ENCODE measurements around the gene CHRNA5.

The CHRNA5 gene

DNA sequence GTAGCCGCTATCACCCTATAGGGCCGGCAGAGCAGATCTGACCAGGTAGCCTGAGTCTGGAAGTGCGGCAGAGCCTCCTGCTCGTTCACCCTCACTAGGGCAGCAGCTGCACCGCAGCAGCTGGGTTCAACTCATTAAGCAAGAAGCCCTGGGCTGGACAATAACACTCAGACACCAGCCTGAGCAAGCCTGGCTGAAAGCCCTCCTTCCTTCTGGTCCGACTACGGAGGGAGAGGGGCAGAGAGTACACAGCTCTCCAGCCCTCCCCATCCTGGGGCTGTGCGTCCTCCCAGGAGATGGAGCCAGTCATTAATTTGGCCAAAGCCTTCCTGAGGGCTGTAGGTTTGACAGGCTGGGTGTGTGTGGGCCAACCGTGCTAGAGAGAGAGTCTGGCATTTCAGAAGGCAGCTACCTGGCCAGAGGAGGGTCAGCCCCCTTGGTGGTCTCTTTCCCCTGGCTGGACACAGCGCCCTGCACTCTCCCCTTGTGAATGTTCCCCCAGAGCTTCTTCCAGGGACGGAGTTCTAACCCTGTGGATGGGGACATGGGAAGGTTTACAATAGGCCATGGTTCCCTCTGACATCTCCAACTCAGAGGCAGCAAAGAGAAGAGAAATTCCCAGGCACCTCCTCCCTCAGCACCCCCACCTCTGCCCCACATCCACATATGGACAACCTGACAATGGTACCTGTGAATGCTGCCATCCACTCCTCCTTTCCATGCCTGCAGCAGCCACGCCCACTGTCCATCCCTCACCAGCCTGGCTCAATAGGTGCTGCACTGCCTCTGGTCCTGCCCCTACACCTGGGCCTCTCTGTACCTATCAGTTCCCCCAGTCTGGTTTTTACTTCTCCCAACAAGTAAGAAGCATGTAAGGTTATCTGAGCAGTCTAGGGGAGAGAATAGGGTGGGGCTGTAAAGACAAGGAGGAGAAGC, 69.2 kb downstream of the CHRNA5 start:
- H3K4me1 ChIP-seq (ENCODE audit: insufficient read depth, poor library complexity, severe bottlenecking): no peaks in the 10 kb centered on the region
- TF ChIP-seq, protein P1, sequence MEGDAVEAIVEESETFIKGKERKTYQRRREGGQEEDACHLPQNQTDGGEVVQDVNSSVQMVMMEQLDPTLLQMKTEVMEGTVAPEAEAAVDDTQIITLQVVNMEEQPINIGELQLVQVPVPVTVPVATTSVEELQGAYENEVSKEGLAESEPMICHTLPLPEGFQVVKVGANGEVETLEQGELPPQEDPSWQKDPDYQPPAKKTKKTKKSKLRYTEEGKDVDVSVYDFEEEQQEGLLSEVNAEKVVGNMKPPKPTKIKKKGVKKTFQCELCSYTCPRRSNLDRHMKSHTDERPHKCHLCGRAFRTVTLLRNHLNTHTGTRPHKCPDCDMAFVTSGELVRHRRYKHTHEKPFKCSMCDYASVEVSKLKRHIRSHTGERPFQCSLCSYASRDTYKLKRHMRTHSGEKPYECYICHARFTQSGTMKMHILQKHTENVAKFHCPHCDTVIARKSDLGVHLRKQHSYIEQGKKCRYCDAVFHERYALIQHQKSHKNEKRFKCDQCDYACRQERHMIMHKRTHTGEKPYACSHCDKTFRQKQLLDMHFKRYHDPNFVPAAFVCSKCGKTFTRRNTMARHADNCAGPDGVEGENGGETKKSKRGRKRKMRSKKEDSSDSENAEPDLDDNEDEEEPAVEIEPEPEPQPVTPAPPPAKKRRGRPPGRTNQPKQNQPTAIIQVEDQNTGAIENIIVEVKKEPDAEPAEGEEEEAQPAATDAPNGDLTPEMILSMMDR (IDR thresholded peaks at IDR 0.05; ENCODE audit: poor library complexity, severe bottlenecking): no peak
- H3K4me3 ChIP-seq (ENCODE audit: severe bottlenecking): no peak overlapping the region
- DNase-seq (ENCODE audit: low spot score) (peak; percentile 43), ATAC-seq (ENCODE audit: low read depth) (no peak)
- H3K9me3 ChIP-seq (ENCODE audit: severe bottlenecking): peaks cover 6% of the 10 kb centered on the region
- H3K27me3 ChIP-seq (ENCODE audit: insufficient read depth, poor library complexity, severe bottlenecking): no peaks in the 10 kb centered on the region
- no peaks in the 10 kb centered on the region for H3K36me3 ChIP-seq (ENCODE audit: low read depth)
- H3K27ac ChIP-seq (ENCODE audit: poor library complexity, severe bottlenecking): no peak overlapping the region

DNA sequence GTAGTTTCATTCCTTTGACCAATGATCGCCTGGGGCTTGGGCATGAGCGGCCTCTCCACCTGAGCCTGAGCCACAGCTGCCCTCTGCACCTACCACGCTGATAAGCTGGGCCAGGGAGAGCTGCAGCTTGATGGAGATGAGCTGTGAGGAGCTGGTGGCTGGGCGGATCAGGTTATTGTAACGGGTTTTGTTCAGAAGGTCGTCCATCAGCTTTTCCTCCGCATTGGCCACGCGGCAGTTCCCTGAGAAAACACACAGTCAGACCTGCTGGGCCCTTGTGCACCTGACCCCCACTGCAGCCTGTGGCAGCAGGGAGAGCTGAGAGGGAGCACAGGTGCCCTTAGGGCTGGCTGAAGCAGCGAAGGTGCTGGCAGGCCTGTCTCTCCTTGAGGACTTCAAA, 70.0 kb downstream of the CHRNA5 start:
- Histone ChIP-seq H3K27ac (ENCODE audit: poor library complexity, severe bottlenecking) (no peak overlapping the region), H3K9me3 (ENCODE audit: severe bottlenecking) (peaks cover 6% of the 10 kb centered on the region), H3K4me3 (ENCODE audit: severe bottlenecking) (no peak overlapping the region), H3K27me3 (ENCODE audit: insufficient read depth, poor library complexity, severe bottlenecking) (no peaks in the 10 kb centered on the region), H3K36me3 (ENCODE audit: low read depth) (no peaks in the 10 kb centered on the region), H3K4me1 (ENCODE audit: insufficient read depth, poor library complexity, severe bottlenecking) (no peaks in the 10 kb centered on the region)
- DNase-seq (ENCODE audit: low spot score) (peak; percentile 66), ATAC-seq (ENCODE audit: low read depth) (no peak)
- TF ChIP-seq, protein P1 (IDR thresholded peaks at IDR 0.05; ENCODE audit: poor library complexity, severe bottlenecking): no peak

DNA sequence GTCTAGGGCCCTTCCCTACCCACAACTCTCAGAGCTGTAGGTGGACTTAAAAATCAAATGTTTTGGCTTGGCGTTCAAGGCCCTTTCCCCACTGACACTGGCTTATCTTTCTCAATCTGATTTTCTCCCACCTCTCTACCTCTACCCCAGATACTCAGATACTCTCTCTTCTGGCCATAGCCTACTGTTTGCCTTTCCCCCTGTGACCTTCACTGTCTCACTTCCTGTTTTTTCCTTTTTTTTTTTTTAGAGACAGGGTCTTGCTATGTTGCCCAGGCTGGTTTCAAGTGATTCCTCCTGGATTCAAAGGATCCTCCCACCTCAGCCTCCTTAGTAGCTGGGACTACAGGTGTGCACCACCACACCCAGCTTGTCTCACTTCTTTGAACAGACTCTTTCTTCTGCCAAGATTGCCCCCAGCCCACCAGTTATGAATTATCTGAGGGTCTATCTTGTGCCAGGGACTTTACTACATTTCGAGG, 71.1 kb downstream of the CHRNA5 start:
- ATAC-seq (ENCODE audit: low read depth): no peak
- H3K27me3 ChIP-seq (ENCODE audit: insufficient read depth, poor library complexity, severe bottlenecking): no peaks in the 10 kb centered on the region
- H3K9me3 ChIP-seq (ENCODE audit: severe bottlenecking): peaks cover 6% of the 10 kb centered on the region
- H3K4me1 ChIP-seq (ENCODE audit: insufficient read depth, poor library complexity, severe bottlenecking): no peaks in the 10 kb centered on the region
- DNase-seq (ENCODE audit: low spot score): no peak
- TF ChIP-seq, protein P1 (IDR thresholded peaks at IDR 0.05; ENCODE audit: poor library complexity, severe bottlenecking): no peak
- no peak overlapping the region for H3K4me3 ChIP-seq (ENCODE audit: severe bottlenecking)
- H3K27ac ChIP-seq (ENCODE audit: poor library complexity, severe bottlenecking): no peak overlapping the region
- no peaks in the 10 kb centered on the region for H3K36me3 ChIP-seq (ENCODE audit: low read depth)

DNA sequence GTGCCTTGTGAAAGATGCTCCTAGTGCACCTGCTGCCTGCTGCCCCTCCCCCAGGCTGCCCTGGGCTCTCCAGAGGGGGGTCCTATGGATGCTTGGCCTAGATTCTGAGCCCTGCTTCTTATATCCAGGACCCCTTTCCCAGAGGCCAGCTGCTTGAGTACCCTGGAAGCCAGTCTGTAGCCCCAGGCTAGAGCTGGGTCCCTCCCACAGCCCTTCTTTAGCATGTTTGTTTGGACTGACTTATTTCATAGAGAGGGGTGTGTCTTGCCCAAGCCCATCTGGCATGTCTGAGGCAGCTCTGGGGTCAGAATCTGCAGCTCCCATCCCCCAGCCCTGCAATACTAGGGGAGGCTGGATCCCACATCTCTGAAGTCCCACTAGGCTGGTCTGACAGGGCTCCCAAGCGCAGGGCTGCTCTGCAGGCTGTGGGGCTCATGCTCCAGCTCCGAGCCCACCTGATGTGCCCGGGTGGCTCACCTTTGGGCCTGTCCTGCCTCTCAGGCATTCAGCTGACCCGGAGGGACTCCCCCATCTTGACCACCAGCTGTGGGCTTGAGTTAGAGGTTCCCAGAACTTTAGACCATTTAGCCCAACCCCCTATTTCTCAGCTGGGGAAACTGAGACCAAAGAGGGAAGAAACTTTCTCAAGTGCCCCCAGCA, 72.6 kb downstream of the CHRNA5 start:
- H3K4me3 ChIP-seq (ENCODE audit: severe bottlenecking): no peak overlapping the region
- TF ChIP-seq, protein P1 (IDR thresholded peaks at IDR 0.05; ENCODE audit: poor library complexity, severe bottlenecking): no peak
- no peaks in the 10 kb centered on the region for H3K27me3 ChIP-seq (ENCODE audit: insufficient read depth, poor library complexity, severe bottlenecking)
- peak; percentile 66 for DNase-seq (ENCODE audit: low spot score)
- no peak for ATAC-seq (ENCODE audit: low read depth)
- peaks cover 6% of the 10 kb centered on the region for H3K9me3 ChIP-seq (ENCODE audit: severe bottlenecking)
- no peaks in the 10 kb centered on the region for H3K4me1 ChIP-seq (ENCODE audit: insufficient read depth, poor library complexity, severe bottlenecking)
- H3K27ac ChIP-seq (ENCODE audit: poor library complexity, severe bottlenecking): no peak overlapping the region
- H3K36me3 ChIP-seq (ENCODE audit: low read depth): no peaks in the 10 kb centered on the region
